SK-N-SH (cell line): Measurements from ENCODE around the gene BCAN. TPM values are rescaled to one million over a fixed set of nuclear protein-coding genes. Genes with fewer than 3 reads are reported as not detected.

Experiments
- CTCF ChIA-PET: fragments of 300-600, 350-600 bp; formaldehyde crosslinking; extraction: SDS; loops from one replicate; lab custom pipeline; 2021; lab: Yijun Ruan, JAX
- POLR2A ChIA-PET: fragments of 350-600 bp; sonication (Branson Sonifier 250); formaldehyde crosslinking; extraction: SDS; loops from one replicate; lab custom pipeline; 2020; ENCODE audit warnings: antibody characterized with exemption, inconsistent platforms; lab: Yijun Ruan, JAX
- DNase-seq: peaks from one replicate; pipeline ENCODE4 v3.0.0; 2012
- H2AFZ ChIP-seq: fragments of 200-600 bp; sonication (generic); 2 replicates; pipeline ENCODE4 v1.8.1; 2016; ENCODE audit warnings: antibody characterized with exemption, mild to moderate bottlenecking, low read depth
- H3F3A ChIP-seq: fragments of 200-600 bp; sonication (generic); replicated peaks from 2 replicates; pipeline ENCODE3; 2016; ENCODE audit warnings: antibody characterized with exemption, mild to moderate bottlenecking; ENCODE audit not compliant: insufficient read depth
- H3K27ac ChIP-seq, 2 experiments: fragments of 200-500 bp in 1 of 2; fragments of 200-600 bp in 1 of 2; sonication (Bioruptor generic) in 1 of 2; sonication (generic), shearing (Covaris generic) in 1 of 2; 2 replicates each; pipeline versions ENCODE4 v1.5.1 to v1.6.1; 2014 to 2016; ENCODE audit warnings: low read depth in 2 of 2, inconsistent platforms in 1 of 2, low read length in 1 of 2, mild to moderate bottlenecking in 1 of 2, mixed read lengths in 1 of 2
- H3K27me3 ChIP-seq: fragments of 200-600 bp; sonication (generic), shearing (Covaris generic); 2 replicates; pipeline ENCODE4 v1.6.1; 2016; ENCODE audit warnings: mixed run types; ENCODE audit not compliant: insufficient read depth
- H3K36me3 ChIP-seq, 2 experiments: fragments of 200-500 bp in 1 of 2; fragments of 200-600 bp in 1 of 2; sonication (Bioruptor generic) in 1 of 2; sonication (generic) in 1 of 2; replicated peaks in 1 of 2; 2 replicates each; pipeline versions ENCODE3 to v1.5.1; 2014 to 2016; ENCODE audit warnings: low read length in 1 of 2, mild to moderate bottlenecking in 1 of 2; ENCODE audit not compliant: insufficient read depth in 2 of 2, control insufficient read depth in 1 of 2
- H3K4me1 ChIP-seq, 2 experiments: fragments of 200-500 bp in 1 of 2; fragments of 200-600 bp in 1 of 2; sonication (Bioruptor generic) in 1 of 2; sonication (generic), shearing (Covaris generic) in 1 of 2; 2 replicates each; pipeline versions ENCODE4 v1.5.1 to v1.6.1; 2014 to 2016; ENCODE audit warnings: low read depth in 1 of 2, low read length in 1 of 2, mixed run types in 1 of 2; ENCODE audit not compliant: insufficient read depth in 2 of 2, control insufficient read depth in 1 of 2
- H3K4me2 ChIP-seq: fragments of 200-600 bp; sonication (generic), shearing (Covaris generic); 2 replicates; pipeline ENCODE4 v1.6.1; 2017; ENCODE audit warnings: mixed run types
- H3K4me3 ChIP-seq, 2 experiments: fragments of 200-500 bp in 1 of 2; fragments of 200-600 bp in 1 of 2; sonication (Bioruptor generic) in 1 of 2; sonication (generic), shearing (Covaris generic) in 1 of 2; 2 replicates each; pipeline versions ENCODE4 v1.5.1 to v1.8.1; 2014 to 2016; ENCODE audit warnings: low read depth in 2 of 2, inconsistent platforms in 1 of 2, low read length in 1 of 2, mild to moderate bottlenecking in 1 of 2, mixed read lengths in 1 of 2, moderate library complexity in 1 of 2
- H3K79me2 ChIP-seq: fragments of 200-600 bp; sonication (generic); 2 replicates; pipeline ENCODE4 v1.8.1; 2017; ENCODE audit warnings: mild to moderate bottlenecking; ENCODE audit not compliant: insufficient read depth
- H3K9ac ChIP-seq: fragments of 200-600 bp; sonication (generic); 2 replicates; pipeline ENCODE4 v1.6.1; 2017; ENCODE audit warnings: mixed run types
- H3K9me2 ChIP-seq: fragments of 200-600 bp; sonication (generic); 2 replicates; pipeline ENCODE4 v1.6.1; 2017; ENCODE audit warnings: mixed run types
- H3K9me3 ChIP-seq: fragments of 200-600 bp; sonication (generic); 2 replicates; pipeline ENCODE4 v1.6.1; 2017; ENCODE audit warnings: mixed run types, mild to moderate bottlenecking, moderate library complexity
- H4K20me1 ChIP-seq: fragments of 200-600 bp; sonication (generic); 2 replicates; pipeline ENCODE4 v1.6.1; 2017; ENCODE audit warnings: mild to moderate bottlenecking, mixed run types; ENCODE audit not compliant: insufficient read depth
- EP300 ChIP-seq, 2 experiments: IDR thresholded peaks; 2 replicates each; pipeline versions ENCODE4 v1.4.0 to v1.6.1; 2012; ENCODE audit warnings: borderline replicate concordance in 1 of 2, low read depth in 1 of 2, low read length in 1 of 2
- EZH2phosphoT487 ChIP-seq: fragments of 200-600 bp; sonication (generic); IDR thresholded peaks from 2 replicates; pipeline ENCODE4 v1.6.1; 2017; ENCODE audit warnings: low read depth, mixed run types, mild to moderate bottlenecking, antibody characterized with exemption, moderate library complexity, borderline replicate concordance
- FOXJ3 ChIP-seq: sonication (generic); formaldehyde crosslinking; IDR thresholded peaks from 2 replicates; pipeline ENCODE4 v1.5.1; 2020; ENCODE audit warnings: mild to moderate bottlenecking, missing genetic modification reagents
- FOXM1 ChIP-seq: IDR thresholded peaks from 2 replicates; pipeline ENCODE4 v1.4.0; 2012; ENCODE audit warnings: low read depth, mild to moderate bottlenecking
- GABPA ChIP-seq: IDR thresholded peaks from 2 replicates; pipeline ENCODE4 v1.4.0; 2012; ENCODE audit warnings: low read depth, mild to moderate bottlenecking
- NFIC ChIP-seq: IDR thresholded peaks from 2 replicates; pipeline ENCODE4 v1.4.0; 2012; ENCODE audit warnings: borderline replicate concordance
- NRF1 ChIP-seq: IDR thresholded peaks from 2 replicates; pipeline ENCODE4 v1.6.1; 2012; ENCODE audit warnings: low read depth, mild to moderate bottlenecking, low read length
- PBX3 ChIP-seq: IDR thresholded peaks from 2 replicates; pipeline ENCODE4; 2012
- RCOR1 ChIP-seq: fragments of 150-350 bp; IDR thresholded peaks from 2 replicates; pipeline ENCODE4 v1.6.1; 2017; ENCODE audit warnings: antibody characterized with exemption, low read length
- RFX5 ChIP-seq: IDR thresholded peaks from 2 replicates; pipeline ENCODE4 v1.6.1; 2012; ENCODE audit warnings: mild to moderate bottlenecking, improper control_type of control experiment, low read length
- SIN3A ChIP-seq: IDR thresholded peaks from 2 replicates; pipeline ENCODE4 v1.6.1; 2012; ENCODE audit warnings: low read depth, mild to moderate bottlenecking, low read length, moderate library complexity, borderline replicate concordance
- TCF12 ChIP-seq: IDR thresholded peaks from 2 replicates; pipeline ENCODE4 v1.4.0; 2012
- USF1 ChIP-seq: IDR thresholded peaks from 2 replicates; pipeline ENCODE4 v1.4.0; 2012; ENCODE audit warnings: low read depth, borderline replicate concordance
- WGBS: methylation state at CpG from one replicate; pipeline ENCODE4 v1.1.6; 2017; ENCODE audit warnings: low lambda C conversion rate; 5-methylcytosine and 5-hydroxymethylcytosine counted together
- polyA plus RNA-seq, 3 experiments: library from polyadenylated mRNA; depleted of rRNA; stranded (reverse); fragments of >200 nt; gene quantifications; 2 replicates each; pipeline ENCODE4 v1.2.3, GENCODE V29; 2012

The BCAN gene
- polyA plus RNA-seq, 1 of the 3 experiments (the other 2 are of a cell fraction) = 0.25 TPM

- TF ChIP-seq USF1 = no peak
- TF ChIP-seq, all 33 proteins: peak for 0
These were observed 9.6 kb upstream of the BCAN start (continued) for GRCh38 chr1:156632355-156632754.

GRCh38 chr1:156638189-156638985 is 3.5 kb upstream of the BCAN start:
- CTCF ChIA-PET = interaction anchor here (0.8 to 17.8 kb wide), 4 partner anchors 11 to 68 kb away, joined by 3 to 252 read pairs (median 125); partner anchors contain the start of gene CRABP2
- H4K20me1 ChIP-seq = no peaks in the 10 kb centered on the region
- TF ChIP-seq FOXM1 (no peak), TCF12 (no peak), NFIC (no peak), SIN3A (no peak)
- H3K36me3 ChIP-seq = no peaks in the 10 kb centered on the region
- peaks cover 3% of the 10 kb centered on the region for H3F3A ChIP-seq
- H3K9me2 ChIP-seq = no peaks in the 10 kb centered on the region
- H3K9ac ChIP-seq = no peak overlapping the region
- H3K9me3 ChIP-seq = no peaks in the 10 kb centered on the region
- peaks cover 59% of the 10 kb centered on the region for H3K27me3 ChIP-seq
- no peak overlapping the region for H3K4me3 ChIP-seq
- peaks cover 0 to 34% of the 10 kb centered on the region in 2 experiments; a peak in 1 of 4 replicates for H3K4me1 ChIP-seq
- H3K79me2 ChIP-seq = no peaks in the 10 kb centered on the region
- no peak overlapping the region for H2AFZ ChIP-seq
- no peak overlapping the region for H3K27ac ChIP-seq
- POLR2A ChIA-PET = no interaction called here
- DNase-seq = peak; percentile 12
- no peak overlapping the region for H3K4me2 ChIP-seq
- 45% methylated on average over 6 of the region's 8 CpGs for WGBS

GRCh38 chr1:156639601-156640101 is 2.3 kb upstream of the BCAN start:
- no peaks in the 10 kb centered on the region for H4K20me1 ChIP-seq
- H3K27me3 ChIP-seq = peaks cover 55% of the 10 kb centered on the region
- no peaks in the 10 kb centered on the region for H3K79me2 ChIP-seq
- POLR2A ChIA-PET = no interaction called here
- WGBS = 73% methylated on average over 5 of the region's 6 CpGs
- no peak overlapping the region for H2AFZ ChIP-seq
- no peak overlapping the region for H3K4me2 ChIP-seq
- H3K9ac ChIP-seq = no peak overlapping the region
- CTCF ChIA-PET = interaction anchor here (0.7 to 17.8 kb wide), 6 partner anchors 13 to 50 kb away, joined by 3 to 252 read pairs (median 7); partner anchors contain the start of gene NES
- H3F3A ChIP-seq = peaks cover 5% of the 10 kb centered on the region
- H3K4me1 ChIP-seq = peaks cover 0 to 34% of the 10 kb centered on the region in 2 experiments; a peak in 1 of 4 replicates
- no peaks in the 10 kb centered on the region for H3K36me3 ChIP-seq
- no peak overlapping the region for H3K4me3 ChIP-seq
- TF ChIP-seq EZH2phosphoT487 (no peak), NRF1 (no peak), FOXJ3 (peak; percentile 60), RCOR1 (peak; percentile 9; the same call in 1 of the 2 replicates), EP300 (IDR thresholded peaks at IDR 0.05; ENCODE audit: borderline replicate concordance in 1 of 2, low read depth in 1 of 2, low read length in 1 of 2) (peak in 1 of 2 experiments; percentile 24; a peak in 1 of 4 replicates), GABPA (no peak), PBX3 (no peak), RFX5 (no peak)
- TF ChIP-seq, all 33 proteins: peak for 3
- peak; percentile 74 for DNase-seq
- Histone ChIP-seq H3K9me2 (no peaks in the 10 kb centered on the region), H3K27ac (peak overlapping the region in 1 of 2 experiments; percentile 31; a peak in 2 of 4 replicates), H3K9me3 (no peaks in the 10 kb centered on the region)
